Retinal pigment epithelial cell (primary cell): ENCODE data around the gene PTPRN2.

Experiments
- DNase-seq: peaks from one replicate; pipeline ENCODE4 v3.0.0-alpha.2; 2010; ENCODE audit warnings: low read depth
- H3K4me3 ChIP-seq: 2 replicates; pipeline ENCODE4 v1.5.1; 2011; ENCODE audit warnings: mild to moderate bottlenecking, low read length, control low read depth, moderate library complexity
- CTCF ChIP-seq: conservative IDR thresholded peaks from 2 replicates; pipeline ENCODE4 v1.5.1; 2011; ENCODE audit warnings: low read depth, low read length, control low read depth, inconsistent platforms

Gene PTPRN2

GRCh38 chr7:158015403-158016179 lies 572.0 kb downstream of the PTPRN2 start:
- DNase-seq = no peak
- no peak for TF ChIP-seq CTCF
- no peak overlapping the region for H3K4me3 ChIP-seq

GRCh38 chr7:158014976-158015375 lies 572.6 kb downstream of the PTPRN2 start:
- H3K4me3 ChIP-seq = no peak overlapping the region
- no peak for TF ChIP-seq CTCF
- DNase-seq = no peak

GRCh38 chr7:158013085-158013668 lies 574.4 kb downstream of the PTPRN2 start:
- H3K4me3 ChIP-seq = no peak overlapping the region
- no peak for TF ChIP-seq CTCF
- no peak for DNase-seq

GRCh38 chr7:158011941-158012340 lies 575.7 kb downstream of the PTPRN2 start:
- DNase-seq = no peak
- no peak for TF ChIP-seq CTCF
- no peak overlapping the region for H3K4me3 ChIP-seq

- DNase-seq = no peak
- TF ChIP-seq CTCF = no peak
- no peak overlapping the region for H3K4me3 ChIP-seq
Observed at GRCh38 chr7:158010961-158011693, 576.5 kb downstream of the PTPRN2 start.

- no peak for DNase-seq
- TF ChIP-seq CTCF = no peak
- no peak overlapping the region for H3K4me3 ChIP-seq
Observed at GRCh38 chr7:158009886-158010285, 577.7 kb downstream of the PTPRN2 start.
